ENCODE results near the gene ZNF451.
"Not testable (repeated sequence)": the region's sequence is repeated elsewhere in the genome, so short reads cannot be mapped to it uniquely, and the experiment has no call there.

ZNF451 gene, protein sequence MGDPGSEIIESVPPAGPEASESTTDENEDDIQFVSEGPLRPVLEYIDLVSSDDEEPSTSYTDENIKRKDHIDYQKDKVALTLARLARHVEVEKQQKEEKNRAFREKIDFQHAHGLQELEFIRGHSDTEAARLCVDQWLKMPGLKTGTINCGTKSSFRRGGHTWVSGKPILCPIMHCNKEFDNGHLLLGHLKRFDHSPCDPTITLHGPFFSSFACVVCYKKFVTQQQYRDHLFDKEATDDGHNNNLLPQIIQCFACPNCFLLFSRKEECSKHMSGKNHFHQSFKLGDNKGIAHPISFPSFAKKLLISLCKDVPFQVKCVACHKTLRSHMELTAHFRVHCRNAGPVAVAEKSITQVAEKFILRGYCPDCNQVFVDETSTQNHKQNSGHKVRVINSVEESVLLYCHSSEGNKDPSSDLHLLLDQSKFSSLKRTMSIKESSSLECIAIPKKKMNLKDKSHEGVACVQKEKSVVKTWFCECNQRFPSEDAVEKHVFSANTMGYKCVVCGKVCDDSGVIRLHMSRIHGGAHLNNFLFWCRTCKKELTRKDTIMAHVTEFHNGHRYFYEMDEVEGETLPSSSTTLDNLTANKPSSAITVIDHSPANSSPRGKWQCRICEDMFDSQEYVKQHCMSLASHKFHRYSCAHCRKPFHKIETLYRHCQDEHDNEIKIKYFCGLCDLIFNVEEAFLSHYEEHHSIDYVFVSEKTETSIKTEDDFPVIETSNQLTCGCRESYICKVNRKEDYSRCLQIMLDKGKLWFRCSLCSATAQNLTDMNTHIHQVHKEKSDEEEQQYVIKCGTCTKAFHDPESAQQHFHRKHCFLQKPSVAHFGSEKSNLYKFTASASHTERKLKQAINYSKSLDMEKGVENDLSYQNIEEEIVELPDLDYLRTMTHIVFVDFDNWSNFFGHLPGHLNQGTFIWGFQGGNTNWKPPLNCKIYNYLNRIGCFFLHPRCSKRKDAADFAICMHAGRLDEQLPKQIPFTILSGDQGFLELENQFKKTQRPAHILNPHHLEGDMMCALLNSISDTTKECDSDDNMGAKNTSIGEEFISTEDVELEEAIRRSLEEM

DNA sequence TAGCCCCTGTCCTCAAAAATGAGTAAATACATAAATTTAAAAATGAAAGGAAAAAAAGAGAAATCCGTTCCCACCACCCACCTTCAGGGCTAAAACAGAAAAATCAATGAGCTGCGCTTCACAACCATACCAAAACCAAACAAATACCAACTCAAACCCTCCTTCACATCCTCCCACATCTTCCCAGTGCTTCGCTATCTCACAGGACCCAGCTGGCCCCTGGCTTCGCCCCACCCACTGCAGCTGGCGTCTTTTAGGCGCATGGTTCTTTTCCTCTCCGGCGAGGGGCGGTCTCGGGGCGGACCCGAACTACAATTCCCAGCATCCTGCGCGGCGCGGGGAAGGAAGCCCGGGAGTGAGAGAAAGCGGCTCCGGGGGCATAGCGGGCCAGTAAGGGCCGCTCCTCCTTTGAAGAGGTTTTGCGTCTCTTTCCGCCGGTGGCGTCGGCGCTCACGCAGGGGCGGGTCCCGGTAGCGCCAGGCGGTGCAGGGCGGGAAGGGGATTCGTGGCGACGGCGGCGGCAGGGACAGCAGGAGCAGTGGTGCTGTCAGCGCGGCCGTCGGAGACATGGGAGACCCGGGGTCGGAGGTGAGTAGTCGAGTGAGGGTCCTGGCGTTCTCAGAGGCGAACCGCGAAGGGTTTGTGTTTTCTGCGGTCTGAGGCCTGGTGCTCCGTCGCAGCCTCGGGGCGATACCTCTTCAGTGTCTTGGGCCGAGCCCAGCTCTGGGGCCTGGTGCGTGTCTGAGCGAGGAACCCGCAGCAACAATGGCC lies at the start of gene ZNF451:
Gene ZNF451 (plus strand): TSS at position 502 of the 771 bp plus-strand sequence. CDS start 66 bp downstream, at position 568.
- DNase-seq (ENCODE audit: low read depth), result peak; percentile 96

- DNase-seq (ENCODE audit: low read depth), result not testable (repeated sequence)
Measured at GRCh38 chr6:57044061-57044460, 45.9 kb upstream of the ZNF451 start.

DNA sequence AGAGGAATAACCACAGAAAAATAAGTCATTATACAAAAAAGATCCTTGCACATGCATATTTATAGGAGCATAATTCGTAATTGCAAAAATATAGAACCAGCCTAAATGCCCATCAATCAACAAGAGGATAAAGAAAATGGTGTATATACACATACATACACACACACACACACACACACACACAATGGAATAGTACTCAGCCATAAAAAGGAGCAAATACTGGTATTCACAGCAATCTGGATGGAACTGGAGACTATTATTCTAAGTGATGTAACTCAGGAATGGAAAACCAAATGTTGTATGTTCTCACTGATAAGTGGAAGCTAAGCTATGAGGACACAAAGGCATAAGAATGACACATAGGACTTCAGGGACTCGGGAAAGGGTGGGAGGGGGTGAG lies 45.4 kb upstream of the ZNF451 start:
- DNase-seq (ENCODE audit: low read depth), result no peak

DNA sequence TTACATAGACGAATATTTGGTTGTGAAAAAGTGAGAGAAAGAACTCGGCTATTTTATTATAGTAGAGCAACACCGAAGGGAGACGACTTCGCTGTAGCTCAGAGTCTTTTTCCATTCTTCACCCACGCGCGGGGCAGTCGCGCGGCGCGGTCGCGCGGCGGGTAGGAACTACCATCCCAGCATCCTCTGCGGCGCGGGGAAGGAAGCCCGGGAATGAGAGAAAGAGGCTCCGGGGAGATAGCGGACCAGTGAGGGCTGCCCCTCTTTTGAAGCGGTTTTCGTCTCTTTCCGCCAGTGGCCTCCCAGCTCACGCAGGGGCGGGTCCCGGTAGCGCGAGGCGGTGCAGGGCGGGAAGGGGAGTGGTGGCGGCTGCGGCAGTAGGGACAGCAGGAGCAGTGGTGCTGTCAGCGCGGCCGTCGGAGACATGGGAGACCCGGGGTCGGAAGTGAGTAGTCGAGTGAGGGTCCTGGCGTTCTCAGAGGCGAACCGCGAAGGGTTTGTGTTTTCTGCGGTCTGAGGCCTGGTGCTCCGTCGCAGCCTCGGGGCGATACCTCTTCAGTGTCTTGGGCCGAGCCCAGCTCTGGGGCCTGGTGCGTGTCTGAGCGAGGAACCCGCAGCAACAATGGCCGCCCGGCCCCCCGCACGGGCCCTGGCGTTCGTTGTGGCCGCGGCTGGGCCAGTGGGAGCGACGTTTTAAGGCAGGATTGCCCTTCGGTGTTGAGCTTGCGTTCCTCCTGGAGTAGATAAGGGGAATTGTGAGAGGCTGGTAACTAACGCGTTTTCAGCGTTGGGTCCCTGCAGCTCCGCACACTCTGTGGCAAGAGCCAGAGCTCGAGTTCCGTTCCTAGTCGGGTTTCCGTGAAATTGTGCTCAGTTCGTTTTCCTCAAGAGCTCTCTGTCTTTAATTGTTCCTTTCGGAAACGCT lies 43.4 kb upstream of the ZNF451 start, which contains the start of gene KIAA1586:
Gene KIAA1586 (plus strand): TSS at position 362 of the 925 bp plus-strand sequence. CDS start 63 bp downstream, at position 425.
- peak; percentile 86 for DNase-seq (ENCODE audit: low read depth)

DNA sequence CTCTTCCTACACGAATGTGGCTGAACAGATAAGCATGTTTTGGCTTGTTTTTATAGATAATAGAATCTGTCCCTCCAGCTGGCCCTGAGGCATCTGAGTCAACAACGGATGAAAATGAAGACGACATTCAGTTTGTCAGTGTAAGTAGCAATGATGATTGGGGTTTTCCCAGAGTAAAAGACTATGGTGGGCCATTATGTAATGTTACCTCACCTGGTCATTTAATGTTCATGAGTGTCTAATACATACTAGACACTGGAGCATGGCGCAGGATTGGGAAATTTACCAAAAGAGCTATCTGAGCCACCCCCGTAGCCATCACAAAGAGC lies 42.8 kb upstream of the ZNF451 start:
- DNase-seq (ENCODE audit: low read depth), result not testable (repeated sequence)

DNA sequence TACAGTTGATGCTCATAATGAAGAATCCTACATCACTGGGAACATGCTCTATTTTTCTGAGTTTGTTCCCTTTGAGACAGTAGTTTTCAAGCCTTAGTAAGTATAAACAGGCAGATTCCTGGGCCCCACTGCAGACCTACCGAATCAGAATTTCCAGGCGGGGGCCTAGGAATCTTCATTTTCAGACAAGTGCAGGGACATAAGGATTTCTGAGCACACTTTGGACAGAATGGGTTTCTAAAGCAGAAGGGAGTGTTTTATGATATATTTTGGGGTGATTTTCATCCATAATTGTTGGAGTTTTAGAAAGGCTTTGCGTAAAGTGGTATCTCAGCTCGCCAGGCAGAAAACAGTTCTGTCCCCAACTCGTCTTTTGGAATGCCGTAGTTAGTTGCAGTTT lies 42.1 kb upstream of the ZNF451 start:
- DNase-seq (ENCODE audit: low read depth), result not testable (repeated sequence)

DNA sequence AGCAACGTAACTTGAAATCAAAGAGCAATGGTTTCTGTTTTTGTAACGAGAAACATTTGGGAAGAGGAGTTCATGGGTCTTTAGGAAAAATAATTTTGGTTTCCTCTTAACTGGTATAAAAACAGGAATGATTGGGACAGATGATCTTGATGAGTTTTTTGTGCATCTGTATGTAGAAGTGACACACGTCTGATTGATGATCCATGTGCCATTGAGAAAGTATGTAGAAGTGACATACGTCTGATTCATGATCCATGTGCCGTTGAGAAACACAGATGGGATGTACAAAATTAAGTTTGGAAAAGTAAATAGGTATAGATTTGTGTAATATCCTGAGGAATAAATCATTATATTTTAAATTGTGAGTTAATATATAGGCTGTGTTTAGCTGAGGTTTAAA lies 41.4 kb upstream of the ZNF451 start:
- peak; percentile 8 for DNase-seq (ENCODE audit: low read depth)

GRCh38 chr6:57063847-57064246 lies 26.1 kb upstream of the ZNF451 start:
- no peak for DNase-seq (ENCODE audit: low read depth)

- DNase-seq (ENCODE audit: low read depth), result peak; percentile 5
Measured at GRCh38 chr6:57064809-57065208, 25.2 kb upstream of the ZNF451 start.

DNA sequence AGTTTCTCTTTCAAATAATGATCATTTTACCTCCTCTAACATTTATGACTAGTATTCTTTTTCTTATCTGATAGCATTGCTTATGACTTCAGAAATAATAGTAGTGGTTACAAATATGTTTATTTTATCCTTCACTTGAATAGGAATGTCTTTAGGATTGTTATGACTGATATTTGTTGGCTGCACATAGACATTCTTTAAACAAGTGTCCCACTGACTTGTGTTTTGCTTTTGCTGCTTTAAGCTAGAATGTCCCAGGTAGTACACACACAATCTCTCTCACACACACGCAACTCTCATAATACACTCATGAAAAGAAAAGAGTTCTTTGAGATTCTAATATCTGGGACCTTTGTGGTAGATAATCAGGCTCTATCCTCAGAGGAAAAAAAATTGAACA lies 21.9 kb upstream of the ZNF451 start:
- peak; percentile 60 for DNase-seq (ENCODE audit: low read depth)

DNA sequence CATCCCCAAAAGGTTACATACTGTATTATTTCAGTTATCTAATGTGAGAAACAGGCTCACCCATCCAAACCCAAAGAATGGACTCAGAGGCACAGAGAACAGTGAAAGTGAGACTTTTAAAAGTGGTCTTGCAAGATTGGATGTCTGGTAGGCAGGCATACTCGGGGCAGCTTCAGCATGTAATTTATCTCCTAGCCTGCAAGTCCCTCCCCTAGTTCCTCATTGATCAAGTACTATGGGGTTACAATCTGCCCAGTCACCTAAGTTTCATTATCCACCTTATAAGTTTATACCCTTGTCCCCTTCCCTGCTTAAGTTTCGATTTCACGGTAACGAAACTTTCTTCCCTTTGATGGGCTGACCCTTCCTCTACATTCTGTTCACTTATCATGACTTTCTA lies 20.8 kb upstream of the ZNF451 start:
- DNase-seq (ENCODE audit: low read depth), result no peak

GRCh38 chr6:57069920-57070331 lies 20.1 kb upstream of the ZNF451 start:
- no peak for DNase-seq (ENCODE audit: low read depth)

- DNase-seq (ENCODE audit: low read depth), result peak; percentile 6
Measured at GRCh38 chr6:57072108-57072507, 17.9 kb upstream of the ZNF451 start.

GRCh38 chr6:57074383-57074782 lies 15.6 kb upstream of the ZNF451 start:
- no peak for DNase-seq (ENCODE audit: low read depth)

GRCh38 chr6:57075092-57075491 lies 14.9 kb upstream of the ZNF451 start:
- no peak for DNase-seq (ENCODE audit: low read depth)

- no peak for DNase-seq (ENCODE audit: low read depth)
Measured at GRCh38 chr6:57078531-57079207, 11.3 kb upstream of the ZNF451 start.

DNA sequence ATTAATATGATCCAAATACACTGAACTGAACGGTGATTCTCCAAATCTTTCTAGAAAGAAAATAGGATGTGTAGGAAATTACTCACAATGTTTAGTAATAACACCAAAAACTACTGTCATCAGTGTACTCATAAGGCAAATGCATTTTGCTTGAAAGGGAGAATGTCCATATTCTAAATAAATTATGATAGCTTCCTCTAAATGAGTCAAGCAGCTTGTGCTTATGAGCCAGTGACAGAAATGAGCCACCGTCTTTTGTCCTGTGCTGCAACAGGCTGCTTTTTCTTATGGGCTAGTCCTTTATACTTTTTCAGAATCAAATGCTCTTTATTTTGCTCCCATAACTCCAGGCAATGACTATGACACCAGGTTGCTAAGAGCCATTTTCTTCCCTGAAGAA lies 4.5 kb upstream of the ZNF451 start:
- DNase-seq (ENCODE audit: low read depth), result no peak

DNA sequence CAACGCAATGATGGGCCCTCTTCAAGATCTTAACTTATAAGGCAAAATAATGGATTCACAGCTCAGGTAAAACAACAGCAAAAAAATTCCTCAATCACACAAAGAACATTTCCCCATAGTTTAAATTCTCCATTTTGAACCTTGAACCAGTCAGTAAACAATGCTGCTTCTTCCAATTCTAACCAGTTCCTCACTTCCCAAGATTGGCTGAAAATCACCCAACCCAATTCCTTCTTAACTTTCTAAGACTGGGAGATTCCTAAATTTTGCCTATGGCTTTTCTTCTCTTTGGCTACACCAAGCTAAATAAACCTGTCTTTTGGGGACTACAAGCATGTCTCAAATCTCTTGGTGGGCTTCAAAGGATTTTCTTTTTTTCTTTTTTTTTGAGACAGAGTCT lies 3.1 kb upstream of the ZNF451 start:
- DNase-seq (ENCODE audit: low read depth), result no peak

DNA sequence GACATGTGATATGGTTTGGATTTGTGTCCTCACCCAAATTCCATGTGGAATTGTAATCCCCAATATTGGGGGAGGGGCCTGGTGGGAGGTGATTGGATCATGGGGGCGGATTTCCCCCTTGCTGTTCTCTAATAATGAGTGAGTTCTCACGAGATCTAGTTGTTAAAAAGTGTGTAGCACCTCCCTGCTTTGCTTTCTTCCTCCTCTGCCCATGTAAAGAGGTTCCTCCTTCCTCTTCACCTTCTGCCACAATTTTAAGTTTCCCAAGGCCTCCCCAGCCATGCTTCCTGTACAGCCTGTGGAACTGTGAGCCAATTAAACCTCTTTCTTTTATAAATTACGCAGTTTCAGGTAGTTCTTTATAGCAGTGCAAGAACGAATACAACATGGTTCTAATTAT lies 2.1 kb upstream of the ZNF451 start:
- DNase-seq (ENCODE audit: low read depth), result no peak

GRCh38 chr6:57089265-57089664 lies 723 bp upstream of the ZNF451 start:
- no peak for DNase-seq (ENCODE audit: low read depth)
